ENCODE measurements around the gene SNRNP35.
"Not testable (repeated sequence)": the region's sequence is repeated elsewhere in the genome, so short reads cannot be mapped to it uniquely, and the experiment has no call there.

The SNRNP35 gene

GRCh38 chr12:123513805-123514204 lies 55.9 kb downstream of the SNRNP35 start:
- H3K4me3 Mint-ChIP-seq: no peak overlapping the region
- peaks cover 4% of the 10 kb centered on the region for H3K36me3 Mint-ChIP-seq
- ATAC-seq (ENCODE audit: low read depth): no peak
- peaks cover 2% of the 10 kb centered on the region for H3K4me1 Mint-ChIP-seq
- DNase-seq (ENCODE audit: low spot score in 2 of 2): no peak
- no peak overlapping the region for H3K27ac Mint-ChIP-seq
- H3K27me3 Mint-ChIP-seq: no peaks in the 10 kb centered on the region
- H3K9me3 Mint-ChIP-seq: no peaks in the 10 kb centered on the region

- not testable (repeated sequence) for H3K4me1 Mint-ChIP-seq; ATAC-seq (ENCODE audit: low read depth); DNase-seq (ENCODE audit: low spot score in 2 of 2); H3K36me3 Mint-ChIP-seq; H3K4me3 Mint-ChIP-seq; H3K27ac Mint-ChIP-seq; H3K27me3 Mint-ChIP-seq; H3K9me3 Mint-ChIP-seq
Measured at GRCh38 chr12:123514582-123515221, 56.8 kb downstream of the SNRNP35 start.

- no peak overlapping the region for H3K27ac Mint-ChIP-seq
- H3K36me3 Mint-ChIP-seq: peaks cover 4% of the 10 kb centered on the region
- H3K27me3 Mint-ChIP-seq: no peaks in the 10 kb centered on the region
- ATAC-seq (ENCODE audit: low read depth): no peak
- no peaks in the 10 kb centered on the region for H3K9me3 Mint-ChIP-seq
- no peak for DNase-seq (ENCODE audit: low spot score in 2 of 2)
- no peak overlapping the region for H3K4me3 Mint-ChIP-seq
- no peaks in the 10 kb centered on the region for H3K4me1 Mint-ChIP-seq
Measured at GRCh38 chr12:123516216-123516780, 58.4 kb downstream of the SNRNP35 start.

All from memory B cell (primary cell).